Measurements from ENCODE around the gene KLHDC4.
"Not testable (repeated sequence)": the region's sequence is repeated elsewhere in the genome, so short reads cannot be mapped to it uniquely, and the experiment has no call there.

Gene KLHDC4

DNA sequence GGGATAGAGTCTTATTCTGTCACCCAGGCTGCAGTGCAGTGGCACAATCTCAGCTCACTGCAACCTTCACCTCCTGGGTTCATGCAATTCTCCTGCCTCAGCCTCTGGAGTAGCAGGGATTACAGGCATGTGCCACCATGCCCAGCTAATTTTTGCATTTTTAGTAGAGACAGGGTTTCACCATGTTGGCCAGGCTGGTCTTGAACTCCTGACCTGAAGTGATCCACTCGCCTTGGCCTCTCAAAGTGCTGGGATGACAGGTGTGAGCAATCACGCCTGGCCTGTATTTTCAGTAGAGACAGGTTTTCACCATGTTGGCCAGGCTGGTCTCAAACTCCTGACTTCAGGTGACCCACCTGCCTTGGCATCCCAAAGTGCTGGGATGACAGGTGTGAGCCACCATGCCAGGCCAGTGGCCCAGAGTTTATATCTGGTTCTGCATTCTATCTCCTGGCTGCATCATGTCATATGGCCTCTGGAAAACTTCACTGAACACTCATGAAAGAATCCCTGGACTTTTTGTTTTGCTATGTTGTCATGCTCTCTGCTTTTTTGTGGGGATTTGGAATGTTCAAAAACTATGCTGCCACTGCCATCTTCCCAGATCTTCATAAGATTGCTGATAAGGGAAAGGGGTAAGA is 21.8 kb upstream of the KLHDC4 start:
- not testable (repeated sequence) for DNase-seq

GRCh38 chr16:87784812-87785211 is 19.0 kb upstream of the KLHDC4 start:
- no peak for DNase-seq

DNA sequence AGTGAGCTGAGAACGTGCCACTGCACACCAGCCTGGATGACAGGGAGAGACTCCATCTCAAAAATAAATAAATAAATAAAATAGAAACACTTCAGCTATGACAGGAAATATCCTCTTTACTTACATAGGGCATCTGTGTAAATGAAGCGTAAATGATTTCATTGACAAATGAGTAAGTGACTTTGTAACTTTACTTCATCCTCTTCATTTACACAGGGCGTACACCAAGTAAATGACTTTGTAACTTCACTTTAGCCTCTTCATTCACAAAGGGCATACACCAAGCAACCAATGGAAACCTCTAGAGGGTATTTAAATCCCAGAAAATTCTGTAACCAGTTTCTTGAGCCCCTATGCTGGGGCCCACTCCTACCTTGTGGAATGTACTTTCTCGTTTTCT is 16.2 kb upstream of the KLHDC4 start:
- DNase-seq, result no peak

- peak; percentile 94 to 95 for DNase-seq
Measured at GRCh38 chr16:87780385-87780989, 14.7 kb upstream of the KLHDC4 start.

DNA sequence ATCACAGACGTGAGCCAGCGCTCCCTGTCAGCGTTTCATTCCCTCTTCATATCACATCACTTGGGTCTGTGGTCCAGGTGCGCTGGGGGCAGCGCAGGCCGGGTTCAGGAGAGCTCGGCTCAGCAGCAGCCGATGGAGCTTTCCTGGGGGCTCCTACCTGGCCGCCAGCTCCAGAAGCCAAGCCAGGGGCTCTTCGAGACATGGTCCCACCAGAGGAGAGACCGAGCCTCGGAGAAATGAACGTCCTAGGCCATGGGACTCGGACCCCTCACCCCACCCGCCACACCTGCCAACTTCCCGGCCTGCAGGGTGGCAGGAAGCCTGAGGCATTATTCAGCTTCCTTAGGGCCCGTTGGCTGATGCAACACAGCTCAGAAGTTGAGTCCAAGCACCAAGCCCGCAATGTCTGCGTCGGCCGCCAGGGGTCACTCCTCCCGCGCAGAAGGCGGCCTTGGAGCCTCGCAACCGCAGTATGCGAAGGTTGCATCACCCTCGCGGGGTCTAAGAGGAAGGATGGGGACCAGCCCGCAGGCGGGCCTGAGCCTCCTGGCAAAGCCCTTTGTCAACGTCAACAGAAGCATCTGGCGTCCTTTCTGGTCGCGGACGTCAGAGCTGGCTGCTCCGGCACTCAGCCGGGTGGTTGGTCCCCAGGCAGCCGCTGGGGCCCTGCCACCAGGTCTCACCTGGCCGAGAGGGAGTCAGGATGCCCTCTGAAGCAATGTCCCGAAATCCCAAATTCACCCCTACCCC is 13.2 kb upstream of the KLHDC4 start:
- DNase-seq, result peak; percentile 97

- DNase-seq, result no peak
Measured at GRCh38 chr16:87778476-87778829, 12.7 kb upstream of the KLHDC4 start.

- DNase-seq, result not testable (repeated sequence)
Measured at GRCh38 chr16:87773836-87774235, 8.1 kb upstream of the KLHDC4 start.

- not testable (repeated sequence) for DNase-seq
Measured at GRCh38 chr16:87767456-87767855, 1.7 kb upstream of the KLHDC4 start.

GRCh38 chr16:87766485-87766797 is 655 bp upstream of the KLHDC4 start:
- no peak for DNase-seq

GRCh38 chr16:87765473-87765775 is 362 bp downstream of the KLHDC4 start:
- DNase-seq, result no peak

GRCh38 chr16:87764600-87765472 is 950 bp downstream of the KLHDC4 start:
- no peak for DNase-seq

- DNase-seq, result no peak
Measured at GRCh38 chr16:87762620-87763019, 3.2 kb downstream of the KLHDC4 start.

GRCh38 chr16:87762071-87762571 is 3.7 kb downstream of the KLHDC4 start:
- DNase-seq, result no peak

- no peak for DNase-seq
Measured at GRCh38 chr16:87761060-87761459, 4.7 kb downstream of the KLHDC4 start.

- DNase-seq, result no peak
Measured at GRCh38 chr16:87757841-87758426, 7.9 kb downstream of the KLHDC4 start.

DNA sequence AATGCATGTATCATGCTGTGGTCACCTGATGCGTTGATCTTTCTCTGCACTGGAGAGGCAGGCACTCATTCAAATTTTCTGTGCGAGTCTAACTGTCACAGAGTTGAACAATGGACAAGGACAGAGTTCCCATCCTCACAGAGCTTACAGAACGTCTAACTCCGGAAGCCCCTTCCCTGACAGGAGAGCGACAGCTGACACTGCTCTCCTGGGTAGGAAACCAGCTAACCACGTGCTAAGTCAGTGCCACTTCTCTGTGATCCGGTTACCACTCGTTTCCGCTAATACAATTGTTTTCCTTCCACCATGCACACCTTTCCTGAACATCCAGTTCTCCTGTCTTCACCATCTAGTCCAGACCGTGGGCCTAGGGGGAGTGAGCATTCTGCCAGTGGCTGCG is 11.3 kb downstream of the KLHDC4 start:
- DNase-seq, result no peak

DNA sequence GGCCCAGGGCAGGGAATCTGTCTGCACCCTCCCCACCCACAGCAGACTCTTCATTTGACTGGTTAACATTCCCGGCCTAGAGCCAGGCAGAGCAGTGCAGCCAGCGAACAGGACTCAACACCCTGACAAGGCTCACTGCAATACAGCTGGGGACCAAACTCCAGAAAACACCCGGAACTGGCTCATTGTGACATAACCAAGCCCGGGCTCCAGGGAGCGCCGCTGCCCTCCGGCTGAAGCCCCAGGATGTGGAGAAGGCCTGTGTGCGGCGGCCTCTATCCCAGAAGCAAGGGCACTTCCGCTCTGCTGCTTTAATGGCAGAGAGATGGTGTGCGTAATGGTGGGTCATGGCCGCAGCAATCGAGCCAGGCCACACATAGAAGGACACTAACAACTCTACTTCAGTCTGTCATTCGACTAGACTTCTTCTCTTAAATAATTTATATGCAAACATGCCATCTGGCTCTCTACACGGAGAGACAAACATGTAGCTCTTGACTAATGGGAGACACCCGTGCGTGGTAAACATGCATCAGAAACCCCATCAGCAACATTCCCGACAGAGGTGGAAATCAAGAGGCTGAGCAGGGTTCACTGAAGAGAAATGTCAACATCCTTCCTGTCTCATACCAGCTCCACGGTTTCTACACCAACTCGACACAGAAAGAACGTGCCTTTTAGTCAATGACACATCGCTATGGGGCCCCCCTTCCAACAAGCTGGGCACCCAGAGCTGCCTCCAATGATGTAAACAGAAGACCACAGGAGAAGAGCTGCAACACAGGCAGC is 18.0 kb downstream of the KLHDC4 start:
- DNase-seq, result no peak

GRCh38 chr16:87746178-87746577 is 19.6 kb downstream of the KLHDC4 start:
- DNase-seq, result no peak

- DNase-seq, result no peak
Measured at GRCh38 chr16:87744750-87745514, 20.9 kb downstream of the KLHDC4 start.

- no peak for DNase-seq
Measured at GRCh38 chr16:87742781-87743490, 22.9 kb downstream of the KLHDC4 start.
